IMR-90 (cell line): ENCODE measurements around the gene CD81. TPM values are rescaled to one million over a fixed set of nuclear protein-coding genes. Genes with fewer than 3 reads are reported as not detected.

Experiments
- ATAC-seq: fragments of 200-7000 bp; cut with Tn5 transposase; 2 replicates; pipeline ENCODE4 v1.9.1; 2020; ENCODE audit warnings: low read depth, mild to moderate bottlenecking, moderate library complexity
- BruUV-seq: library from RNA; stranded (reverse); fragments of 400-500 nt; replicated peaks from 2 replicates; lab custom pipeline; 2021; lab: Mats Ljungman, UMichigan
- CTCF ChIA-PET: fragments of 300-600 bp; formaldehyde crosslinking; extraction: SDS; loops from one replicate; lab custom pipeline; 2021; ENCODE audit warnings: antibody characterized with exemption; lab: Yijun Ruan, JAX
- POLR2A ChIA-PET: fragments of 300-600 bp; sonication (Branson Sonifier 250); formaldehyde crosslinking; loops from one replicate; lab custom pipeline; 2022; ENCODE audit warnings: antibody characterized with exemption; ENCODE audit not compliant: unreplicated experiment; lab: Charles Lee
- DNase-seq: peaks from one replicate; pipeline ENCODE4 v3.0.0; 2013
- H2AFZ ChIP-seq: replicated peaks from 2 replicates; pipeline ENCODE3; 2013; ENCODE audit warnings: low read length, mild to moderate bottlenecking; ENCODE audit not compliant: poor library complexity
- H2AK5ac ChIP-seq: 2 replicates; pipeline ENCODE4 v1.6.1; 2013; ENCODE audit warnings: low read depth, low read length, inconsistent platforms
- H2AK9ac ChIP-seq: replicated peaks from 2 replicates; pipeline ENCODE3; 2013; ENCODE audit warnings: mild to moderate bottlenecking, low read depth, low read length, moderate library complexity; ENCODE audit not compliant: poor library complexity
- H2BK120ac ChIP-seq: 2 replicates; pipeline ENCODE4 v1.6.1; 2013; ENCODE audit warnings: low read depth, low read length, inconsistent platforms
- H2BK15ac ChIP-seq: 3 replicates; pipeline ENCODE4 v1.6.1; 2013; ENCODE audit warnings: low read depth, low read length, inconsistent platforms
- H2BK20ac ChIP-seq: 2 replicates; pipeline ENCODE4 v1.6.1; 2013; ENCODE audit warnings: low read depth, mild to moderate bottlenecking, inconsistent platforms, low read length, moderate library complexity
- H2BK5ac ChIP-seq: 2 replicates; pipeline ENCODE4 v1.6.1; 2013; ENCODE audit warnings: mild to moderate bottlenecking, low read depth, low read length, inconsistent platforms; ENCODE audit not compliant: poor library complexity, severe bottlenecking
- H3K14ac ChIP-seq: replicated peaks from 2 replicates; pipeline ENCODE4 v1.6.1; 2013; ENCODE audit warnings: low read depth, low read length, inconsistent platforms
- H3K18ac ChIP-seq: 2 replicates; pipeline ENCODE4 v1.6.1; 2013; ENCODE audit warnings: low read depth, low read length, control low read depth
- H3K23ac ChIP-seq: 2 replicates; pipeline ENCODE4 v1.6.1; 2013; ENCODE audit warnings: low read depth, low read length, inconsistent platforms
- H3K27ac ChIP-seq: 2 replicates; pipeline ENCODE4 v1.5.1; 2013; ENCODE audit warnings: mild to moderate bottlenecking, control low read depth, low read length; ENCODE audit not compliant: insufficient read depth
- H3K27me3 ChIP-seq: 2 replicates; pipeline ENCODE4 v1.6.1; 2013; ENCODE audit warnings: low read length; ENCODE audit not compliant: control insufficient read depth, insufficient read depth
- H3K36me3 ChIP-seq: 2 replicates; pipeline ENCODE4 v1.6.1; 2013; ENCODE audit warnings: low read length, mixed read lengths; ENCODE audit not compliant: control insufficient read depth, insufficient read depth
- H3K4ac ChIP-seq: 2 replicates; pipeline ENCODE4 v1.6.1; 2013; ENCODE audit warnings: low read depth, low read length, inconsistent platforms
- H3K4me1 ChIP-seq: 2 replicates; pipeline ENCODE4 v1.6.1; 2013; ENCODE audit warnings: low read length, mixed read lengths; ENCODE audit not compliant: control insufficient read depth, insufficient read depth
- H3K4me2 ChIP-seq: 2 replicates; pipeline ENCODE4 v1.6.1; 2013; ENCODE audit warnings: low read depth, mild to moderate bottlenecking, control low read depth, low read length, moderate library complexity
- H3K4me3 ChIP-seq: 2 replicates; pipeline ENCODE4 v1.5.1; 2013; ENCODE audit warnings: low read depth, mild to moderate bottlenecking, control low read depth, low read length, moderate library complexity; ENCODE audit not compliant: insufficient read depth
- H3K56ac ChIP-seq: 2 replicates; pipeline ENCODE4 v1.6.1; 2013; ENCODE audit warnings: low read length, inconsistent platforms; ENCODE audit not compliant: insufficient read depth; ENCODE audit errors: extremely low read depth
- H3K79me1 ChIP-seq, 2 experiments: 2 replicates each; pipeline ENCODE4 v1.6.1; 2013; ENCODE audit warnings: low read length in 2 of 2, inconsistent platforms in 1 of 2, low read depth in 1 of 2
- H3K9ac ChIP-seq: 2 replicates; pipeline ENCODE4 v1.6.1; 2013; ENCODE audit warnings: low read depth, low read length, control low read depth
- H3K9me1 ChIP-seq: 2 replicates; pipeline ENCODE4 v1.6.1; 2013; ENCODE audit warnings: low read length, inconsistent platforms; ENCODE audit not compliant: insufficient read depth
- H3K9me3 ChIP-seq: 2 replicates; pipeline ENCODE4 v1.6.1; 2013; ENCODE audit warnings: low read length; ENCODE audit not compliant: control insufficient read depth, insufficient read depth
- H4K20me1 ChIP-seq: 2 replicates; pipeline ENCODE4 v1.6.1; 2013; ENCODE audit warnings: low read length, inconsistent platforms; ENCODE audit not compliant: insufficient read depth
- H4K5ac ChIP-seq: 2 replicates; pipeline ENCODE4 v1.6.1; 2013; ENCODE audit warnings: mild to moderate bottlenecking, low read depth, low read length, control low read depth
- H4K8ac ChIP-seq, 2 experiments: 2 replicates each; pipeline ENCODE4 v1.6.1; 2013; ENCODE audit warnings: low read depth in 2 of 2, low read length in 2 of 2, control low read depth in 1 of 2, inconsistent platforms in 1 of 2
- H4K91ac ChIP-seq: 2 replicates; pipeline ENCODE4 v1.6.1; 2013; ENCODE audit warnings: low read depth, low read length, inconsistent platforms; ENCODE audit not compliant: insufficient read depth
- MAZ ChIP-seq: IDR thresholded peaks from 2 replicates; pipeline ENCODE4 v1.6.1; 2012; ENCODE audit warnings: low read depth, mild to moderate bottlenecking, low read length, improper control_type of control experiment, moderate library complexity, borderline replicate concordance
- RAD21 ChIP-seq: IDR thresholded peaks from 2 replicates; pipeline ENCODE4 v1.6.1; 2012; ENCODE audit warnings: low read length, improper control_type of control experiment
- WGBS, 2 experiments: methylation state at CpG; one replicate each; pipeline versions ENCODE4 v1.1.5 to v1.1.7; 2013; ENCODE audit warnings: missing lambda C conversion rate in 2 of 2; ENCODE audit not compliant: insufficient read length in 1 of 2; ENCODE audit errors: extremely low coverage in 2 of 2; 5-methylcytosine and 5-hydroxymethylcytosine counted together
- dilution Hi-C: fragments of 300-500 bp; cut with HindIII; formaldehyde crosslinking; loops from one replicate; pipeline ENCODE4 v1.14.3; 2018; ENCODE audit warnings: low sequenced_read_pairs; ENCODE audit not compliant: unreplicated experiment
- in situ Hi-C: fragments of 300-500 bp; cut with MboI; formaldehyde crosslinking; loops from 3 replicates; pipeline ENCODE4 v1.14.3; 2019; ENCODE audit warnings: low sequenced_read_pairs, inconsistent platforms, mixed read lengths
- intact Hi-C: fragments of 100-400 bp; cut with micrococcal nuclease; formaldehyde crosslinking; loops from 2 replicates; pipeline ENCODE4 v1.10.0; 2022
- polyA plus RNA-seq, 3 experiments: library from polyadenylated mRNA; depleted of rRNA; stranded (reverse); fragments of >200 nt; gene quantifications; 2 replicates each; pipeline ENCODE4 v1.2.3, GENCODE V29; 2012; ENCODE audit warnings: low replicate concordance in 1 of 3
- total RNA-seq: library from RNA; depleted of rRNA; stranded (reverse); fragments of >200 nt; gene quantifications from 2 replicates; pipeline ENCODE4 v1.2.3, GENCODE V29; 2012

The CD81 gene
- total and polyA plus RNA-seq, 2 of the 4 experiments (the other 2 are of a cell fraction), result 159 to 689 TPM

- intact Hi-C loops (no loop called here), in situ Hi-C loops (loop anchor here (5.0 kb wide), 2 partner anchors 104 to 214 kb away; no protein-coding TSS in a partner anchor), dilution Hi-C loops (no loop called here)
- no peak overlapping the region for H4K8ac ChIP-seq
- no peak overlapping the region for H2AK9ac ChIP-seq
- H2AFZ ChIP-seq, result no peak overlapping the region
- no peak overlapping the region for H3K9ac ChIP-seq
- H3K14ac ChIP-seq, result no peak overlapping the region
- H3K4me2 ChIP-seq, result no peak overlapping the region
- no TSS peak for BruUV-seq
- 79% methylated on average over 9 of the region's 18 CpGs; no CpG with 5 or more reads in 1 of the 2 experiments for WGBS, 2 experiments
- no peak overlapping the region for H3K4ac ChIP-seq
- no peak overlapping the region for H4K5ac ChIP-seq
- H2BK5ac ChIP-seq, result no peak overlapping the region
- TF ChIP-seq RAD21 (no peak), MAZ (no peak)
- no peak overlapping the region for H2BK20ac ChIP-seq
- no peaks in the 10 kb centered on the region for H3K9me1 ChIP-seq
- no peak overlapping the region for H2BK15ac ChIP-seq
- H2AK5ac ChIP-seq, result no peak overlapping the region
- DNase-seq (no peak), ATAC-seq (no peak)
- no peak overlapping the region for H3K18ac ChIP-seq
- H4K91ac ChIP-seq, result no peak overlapping the region
- H3K36me3 ChIP-seq, result no peaks in the 10 kb centered on the region
- no peaks in the 10 kb centered on the region for H3K4me1 ChIP-seq
- ChIA-PET POLR2A (no interaction called here), CTCF (interaction anchor here (1.0 kb wide), 1 partner anchor 111 kb away, joined by 3 read pairs; no protein-coding TSS in a partner anchor)
- no peak overlapping the region for H3K23ac ChIP-seq
- H3K4me3 ChIP-seq, result no peak overlapping the region
- H4K20me1 ChIP-seq, result no peaks in the 10 kb centered on the region
- no peaks in the 10 kb centered on the region for H3K79me1 ChIP-seq
- H2BK120ac ChIP-seq, result no peak overlapping the region
- no peaks in the 10 kb centered on the region; the same call in 1 of the 2 replicates for H3K27me3 ChIP-seq
- no peaks in the 10 kb centered on the region for H3K9me3 ChIP-seq
- no peak overlapping the region for H3K56ac ChIP-seq
- no peak overlapping the region for H3K27ac ChIP-seq
These were observed 39.7 kb downstream of the CD81 start for GRCh38 chr11:2416765-2417164.
